HEK293 (cell line): ENCODE measurements around the gene GLO1.

Experiments
- CTCF ChIA-PET: fragments of 350-600 bp; formaldehyde crosslinking; extraction: SDS; loops from one replicate; lab custom pipeline; 2021; ENCODE audit warnings: antibody characterized with exemption; lab: Yijun Ruan, JAX
- POLR2A ChIA-PET: fragments of 300-600 bp; formaldehyde crosslinking; extraction: SDS; loops from one replicate; lab custom pipeline; 2020; ENCODE audit warnings: antibody characterized with exemption, inconsistent platforms; lab: Yijun Ruan, JAX
- H3K27ac ChIP-seq: fragments of 200-500 bp; sonication (Bioruptor generic); 2 replicates; pipeline ENCODE4 v1.5.1; 2014; ENCODE audit warnings: low read depth, low read length, control low read depth, inconsistent platforms; ENCODE audit errors: extremely low read depth
- H3K36me3 ChIP-seq, 2 experiments: fragments of 200-500 bp in 1 of 2; sonication (Bioruptor generic) in 1 of 2; 1 replicate in 1 of 2; 2 replicates in 1 of 2; pipeline ENCODE4 v1.5.1; 2014 to 2017; ENCODE audit warnings: inconsistent platforms in 2 of 2, low read length in 2 of 2; ENCODE audit not compliant: control insufficient read depth in 2 of 2, insufficient read depth in 1 of 2
- H3K4me1 ChIP-seq: fragments of 200-500 bp; sonication (Bioruptor generic); 2 replicates; pipeline ENCODE4 v1.5.1; 2014; ENCODE audit warnings: mild to moderate bottlenecking, low read length, inconsistent platforms; ENCODE audit not compliant: control insufficient read depth, insufficient read depth
- H3K4me3 ChIP-seq: 2 replicates; pipeline ENCODE4 v1.5.1; 2011; ENCODE audit warnings: low read depth, mild to moderate bottlenecking, control low read depth, low read length, moderate library complexity
- H3K9me3 ChIP-seq: fragments of 200-500 bp; sonication (Bioruptor generic); 2 replicates; pipeline ENCODE4 v1.5.1; 2014; ENCODE audit warnings: low read depth, low read length, inconsistent platforms; ENCODE audit not compliant: control insufficient read depth, insufficient read depth
- BCL11B ChIP-seq: fragments of 450-650 bp; formaldehyde crosslinking; IDR thresholded peaks from 2 replicates; pipeline ENCODE4 v1.5.1; 2016; ENCODE audit warnings: low read depth, missing biosample characterization, missing genetic modification characterization
- MEIS1 ChIP-seq: sonication (generic); formaldehyde crosslinking; IDR thresholded peaks from 2 replicates; pipeline ENCODE4 v1.8.1; 2022; ENCODE audit warnings: missing genetic modification reagents, mild to moderate bottlenecking, borderline replicate concordance
- SCRT2 ChIP-seq: fragments of 450-650 bp; formaldehyde crosslinking; IDR thresholded peaks from 2 replicates; pipeline ENCODE4 v1.5.1; 2016; ENCODE audit warnings: missing biosample characterization, missing genetic modification characterization
- ZEB2 ChIP-seq: fragments of 450-650 bp; formaldehyde crosslinking; IDR thresholded peaks from 2 replicates; pipeline ENCODE4 v1.5.1; 2016; ENCODE audit warnings: missing biosample characterization, missing genetic modification characterization
- ZNF10 ChIP-seq: fragments of 450-650 bp; formaldehyde crosslinking; IDR thresholded peaks from 2 replicates; pipeline ENCODE4 v1.5.1; 2017; ENCODE audit warnings: missing biosample characterization, missing genetic modification characterization
- ZNF114 ChIP-seq: fragments of 450-650 bp; formaldehyde crosslinking; IDR thresholded peaks from 2 replicates; pipeline ENCODE4 v1.5.0; 2017; ENCODE audit warnings: missing biosample characterization, missing genetic modification characterization
- ZNF132 ChIP-seq: fragments of 450-650 bp; formaldehyde crosslinking; IDR thresholded peaks from 2 replicates; pipeline ENCODE4 v1.5.1; 2017; ENCODE audit warnings: missing biosample characterization, missing genetic modification characterization, borderline replicate concordance
- ZNF19 ChIP-seq: fragments of 450-650 bp; formaldehyde crosslinking; IDR thresholded peaks from 2 replicates; pipeline ENCODE4; 2016; ENCODE audit warnings: missing biosample characterization, missing genetic modification characterization, low read depth
- ZNF248 ChIP-seq: fragments of 450-650 bp; formaldehyde crosslinking; IDR thresholded peaks from 2 replicates; pipeline ENCODE4 v1.5.1; 2017; ENCODE audit warnings: missing biosample characterization, missing genetic modification characterization
- ZNF274 ChIP-seq, 2 experiments: fragments of 200-500 bp in 1 of 2; fragments of 450-650 bp in 1 of 2; sonication (Bioruptor generic) in 1 of 2; formaldehyde crosslinking in 1 of 2; IDR thresholded peaks; 2 replicates each; pipeline versions ENCODE4 v1.5.1 to v1.6.1; 2014 to 2016; ENCODE audit warnings: borderline replicate concordance in 1 of 2, inconsistent platforms in 1 of 2, low read length in 1 of 2, missing biosample characterization in 1 of 2, missing genetic modification characterization in 1 of 2
- ZNF292 ChIP-seq: fragments of 450-650 bp; formaldehyde crosslinking; IDR thresholded peaks from 2 replicates; pipeline ENCODE4 v1.5.1; 2016; ENCODE audit warnings: low read depth, missing biosample characterization, missing genetic modification characterization, borderline replicate concordance
- ZNF404 ChIP-seq: fragments of 450-650 bp; formaldehyde crosslinking; IDR thresholded peaks from 2 replicates; pipeline ENCODE4 v1.5.1; 2017; ENCODE audit warnings: missing biosample characterization, missing genetic modification characterization
- ZNF555 ChIP-seq: fragments of 450-650 bp; formaldehyde crosslinking; conservative IDR thresholded peaks from 2 replicates; pipeline ENCODE4 v1.5.1; 2017; ENCODE audit warnings: missing biosample characterization, mild to moderate bottlenecking, missing genetic modification characterization, inconsistent platforms
- ZNF560 ChIP-seq: fragments of 450-650 bp; formaldehyde crosslinking; IDR thresholded peaks from 2 replicates; pipeline ENCODE4 v1.5.1; 2017; ENCODE audit warnings: missing biosample characterization, missing genetic modification characterization, borderline replicate concordance
- ZNF571 ChIP-seq: fragments of 450-650 bp; formaldehyde crosslinking; IDR thresholded peaks from 2 replicates; pipeline ENCODE4 v1.5.0; 2017; ENCODE audit warnings: missing biosample characterization, missing genetic modification characterization
- ZNF645 ChIP-seq: fragments of 450-650 bp; formaldehyde crosslinking; IDR thresholded peaks from 2 replicates; pipeline ENCODE4; 2016; ENCODE audit warnings: missing biosample characterization, missing genetic modification characterization
- ZNF660 ChIP-seq: fragments of 450-650 bp; IDR thresholded peaks from 2 replicates; pipeline ENCODE4 v1.5.1; 2018; ENCODE audit warnings: missing biosample characterization, mild to moderate bottlenecking, missing genetic modification characterization
- ZNF664 ChIP-seq: fragments of 450-650 bp; formaldehyde crosslinking; IDR thresholded peaks from 2 replicates; pipeline ENCODE4 v1.5.1; 2016; ENCODE audit warnings: missing biosample characterization, missing genetic modification characterization
- ZNF785 ChIP-seq: fragments of 450-650 bp; formaldehyde crosslinking; IDR thresholded peaks from 2 replicates; pipeline ENCODE4 v1.5.1; 2016; ENCODE audit warnings: missing biosample characterization, missing genetic modification characterization
- TF ChIP-seq, protein P1 (sequence below): fragments of 450-650 bp; formaldehyde crosslinking; IDR thresholded peaks from 2 replicates; pipeline ENCODE4 v1.5.1; 2016; ENCODE audit warnings: missing biosample characterization, missing genetic modification characterization
- TF ChIP-seq, protein P2 (sequence below): fragments of 450-650 bp; formaldehyde crosslinking; IDR thresholded peaks from 2 replicates; pipeline ENCODE4 v1.5.1; 2016; ENCODE audit warnings: missing biosample characterization, missing genetic modification characterization
- TF ChIP-seq, protein P3 (sequence below): fragments of 450-650 bp; formaldehyde crosslinking; IDR thresholded peaks from 2 replicates; pipeline ENCODE4 v1.5.1; 2016; ENCODE audit warnings: missing biosample characterization, missing genetic modification characterization
- TF ChIP-seq, protein P4 (sequence below): fragments of 450-650 bp; formaldehyde crosslinking; IDR thresholded peaks from 2 replicates; pipeline ENCODE4 v1.5.0; 2017; ENCODE audit warnings: missing biosample characterization, missing genetic modification characterization, borderline replicate concordance
- TF ChIP-seq, protein P5 (sequence below): IDR thresholded peaks from 2 replicates; pipeline ENCODE4 v1.6.1; 2011; ENCODE audit warnings: mild to moderate bottlenecking, low read depth, low read length, borderline replicate concordance
- TF ChIP-seq, protein P6 (sequence below): fragments of 450-650 bp; formaldehyde crosslinking; IDR thresholded peaks from 2 replicates; pipeline ENCODE4 v1.5.1; 2016; ENCODE audit warnings: missing biosample characterization, missing genetic modification characterization, borderline replicate concordance

GLO1 gene

GRCh38 chr6:38640216-38640909 lies 62.6 kb downstream of the GLO1 start:
- ChIA-PET POLR2A (interaction anchor here (0.5 kb wide), 1 partner anchor 131 kb away, joined by 3 read pairs; no protein-coding TSS in a partner anchor), CTCF (interaction anchor here (0.5 kb wide), 1 partner anchor 49 kb away, joined by 3 read pairs; no protein-coding TSS in a partner anchor)
- Histone ChIP-seq H3K4me3 (peak overlapping the region; percentile 96), H3K4me1 (0 out of 2 replicates have a peak, but pooled peaks cover 5% of the 10 kb centered on the region), H3K36me3 (no peaks in the 10 kb centered on the region), H3K27ac (peak overlapping the region; percentile 77), H3K9me3 (no peaks in the 10 kb centered on the region)
- TF ChIP-seq SCRT2 (peak; percentile 68), ZNF555 (no peak), ZNF660 (tag by site-specific recombination) (no peak), ZNF404 (tag by site-specific recombination) (no peak), ZNF645 (tag by site-specific recombination) (no peak), ZNF571 (tag by site-specific recombination) (no peak), ZNF10 (tag by site-specific recombination) (no peak), ZNF19 (tag by site-specific recombination) (no peak), ZNF560 (tag by site-specific recombination) (no peak), ZNF785 (tag by site-specific recombination) (no peak), ZNF132 (no peak), ZNF114 (tag by site-specific recombination) (no peak), ZNF274 (IDR thresholded peaks at IDR 0.05; ENCODE audit: low read length) (no peak), ZNF274 (tag by site-specific recombination; IDR thresholded peaks at IDR 0.05; ENCODE audit: borderline replicate concordance) (no peak), ZEB2 (peak; percentile 60), BCL11B (tag by site-specific recombination) (peak; percentile 69; the same call in 1 of the 2 replicates), MEIS1 (CRISPR knock-in tag) (no peak), ZNF664 (tag by site-specific recombination) (no peak), ZNF248 (tag by site-specific recombination) (no peak), ZNF292 (tag by site-specific recombination) (no peak)
- TF ChIP-seq, protein P1, sequence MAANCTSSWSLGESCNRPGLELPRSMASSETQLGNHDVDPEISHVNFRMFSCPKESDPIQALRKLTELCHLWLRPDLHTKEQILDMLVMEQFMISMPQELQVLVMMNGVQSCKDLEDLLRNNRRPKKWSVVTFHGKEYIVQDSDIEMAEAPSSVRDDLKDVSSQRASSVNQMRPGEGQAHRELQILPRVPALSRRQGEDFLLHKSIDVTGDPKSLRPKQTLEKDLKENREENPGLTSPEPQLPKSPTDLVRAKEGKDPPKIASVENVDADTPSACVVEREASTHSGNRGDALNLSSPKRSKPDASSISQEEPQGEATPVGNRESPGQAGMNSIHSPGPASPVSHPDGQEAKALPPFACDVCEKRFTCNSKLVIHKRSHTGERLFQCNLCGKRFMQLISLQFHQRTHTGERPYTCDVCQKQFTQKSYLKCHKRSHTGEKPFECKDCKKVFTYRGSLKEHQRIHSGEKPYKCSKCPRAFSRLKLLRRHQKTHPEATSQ: no peak
- TF ChIP-seq, protein P2, sequence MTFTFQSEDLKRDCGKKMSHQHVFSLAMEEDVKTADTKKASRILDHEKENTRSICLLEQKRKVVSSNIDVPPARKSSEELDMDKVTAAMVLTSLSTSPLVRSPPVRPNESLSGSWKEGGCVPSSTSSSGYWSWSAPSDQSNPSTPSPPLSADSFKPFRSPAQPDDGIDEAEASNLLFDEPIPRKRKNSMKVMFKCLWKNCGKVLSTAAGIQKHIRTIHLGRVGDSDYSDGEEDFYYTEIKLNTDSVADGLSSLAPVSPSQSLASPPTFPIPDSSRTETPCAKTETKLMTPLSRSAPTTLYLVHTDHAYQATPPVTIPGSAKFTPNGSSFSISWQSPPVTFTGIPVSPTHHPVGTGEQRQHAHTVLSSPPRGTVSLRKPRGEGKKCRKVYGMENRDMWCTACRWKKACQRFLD: no peak
- TF ChIP-seq, protein P3, sequence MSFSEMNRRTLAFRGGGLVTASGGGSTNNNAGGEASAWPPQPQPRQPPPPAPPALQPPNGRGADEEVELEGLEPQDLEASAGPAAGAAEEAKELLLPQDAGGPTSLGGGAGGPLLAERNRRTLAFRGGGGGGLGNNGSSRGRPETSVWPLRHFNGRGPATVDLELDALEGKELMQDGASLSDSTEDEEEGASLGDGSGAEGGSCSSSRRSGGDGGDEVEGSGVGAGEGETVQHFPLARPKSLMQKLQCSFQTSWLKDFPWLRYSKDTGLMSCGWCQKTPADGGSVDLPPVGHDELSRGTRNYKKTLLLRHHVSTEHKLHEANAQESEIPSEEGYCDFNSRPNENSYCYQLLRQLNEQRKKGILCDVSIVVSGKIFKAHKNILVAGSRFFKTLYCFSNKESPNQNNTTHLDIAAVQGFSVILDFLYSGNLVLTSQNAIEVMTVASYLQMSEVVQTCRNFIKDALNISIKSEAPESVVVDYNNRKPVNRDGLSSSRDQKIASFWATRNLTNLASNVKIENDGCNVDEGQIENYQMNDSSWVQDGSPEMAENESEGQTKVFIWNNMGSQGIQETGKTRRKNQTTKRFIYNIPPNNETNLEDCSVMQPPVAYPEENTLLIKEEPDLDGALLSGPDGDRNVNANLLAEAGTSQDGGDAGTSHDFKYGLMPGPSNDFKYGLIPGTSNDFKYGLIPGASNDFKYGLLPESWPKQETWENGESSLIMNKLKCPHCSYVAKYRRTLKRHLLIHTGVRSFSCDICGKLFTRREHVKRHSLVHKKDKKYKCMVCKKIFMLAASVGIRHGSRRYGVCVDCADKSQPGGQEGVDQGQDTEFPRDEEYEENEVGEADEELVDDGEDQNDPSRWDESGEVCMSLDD (tag by site-specific recombination): no peak
- TF ChIP-seq, protein P4, sequence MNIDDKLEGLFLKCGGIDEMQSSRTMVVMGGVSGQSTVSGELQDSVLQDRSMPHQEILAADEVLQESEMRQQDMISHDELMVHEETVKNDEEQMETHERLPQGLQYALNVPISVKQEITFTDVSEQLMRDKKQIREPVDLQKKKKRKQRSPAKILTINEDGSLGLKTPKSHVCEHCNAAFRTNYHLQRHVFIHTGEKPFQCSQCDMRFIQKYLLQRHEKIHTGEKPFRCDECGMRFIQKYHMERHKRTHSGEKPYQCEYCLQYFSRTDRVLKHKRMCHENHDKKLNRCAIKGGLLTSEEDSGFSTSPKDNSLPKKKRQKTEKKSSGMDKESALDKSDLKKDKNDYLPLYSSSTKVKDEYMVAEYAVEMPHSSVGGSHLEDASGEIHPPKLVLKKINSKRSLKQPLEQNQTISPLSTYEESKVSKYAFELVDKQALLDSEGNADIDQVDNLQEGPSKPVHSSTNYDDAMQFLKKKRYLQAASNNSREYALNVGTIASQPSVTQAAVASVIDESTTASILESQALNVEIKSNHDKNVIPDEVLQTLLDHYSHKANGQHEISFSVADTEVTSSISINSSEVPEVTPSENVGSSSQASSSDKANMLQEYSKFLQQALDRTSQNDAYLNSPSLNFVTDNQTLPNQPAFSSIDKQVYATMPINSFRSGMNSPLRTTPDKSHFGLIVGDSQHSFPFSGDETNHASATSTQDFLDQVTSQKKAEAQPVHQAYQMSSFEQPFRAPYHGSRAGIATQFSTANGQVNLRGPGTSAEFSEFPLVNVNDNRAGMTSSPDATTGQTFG (tag by site-specific recombination): no peak
- TF ChIP-seq, protein P5, sequence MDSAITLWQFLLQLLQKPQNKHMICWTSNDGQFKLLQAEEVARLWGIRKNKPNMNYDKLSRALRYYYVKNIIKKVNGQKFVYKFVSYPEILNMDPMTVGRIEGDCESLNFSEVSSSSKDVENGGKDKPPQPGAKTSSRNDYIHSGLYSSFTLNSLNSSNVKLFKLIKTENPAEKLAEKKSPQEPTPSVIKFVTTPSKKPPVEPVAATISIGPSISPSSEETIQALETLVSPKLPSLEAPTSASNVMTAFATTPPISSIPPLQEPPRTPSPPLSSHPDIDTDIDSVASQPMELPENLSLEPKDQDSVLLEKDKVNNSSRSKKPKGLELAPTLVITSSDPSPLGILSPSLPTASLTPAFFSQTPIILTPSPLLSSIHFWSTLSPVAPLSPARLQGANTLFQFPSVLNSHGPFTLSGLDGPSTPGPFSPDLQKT: no peak
- TF ChIP-seq, protein P6, sequence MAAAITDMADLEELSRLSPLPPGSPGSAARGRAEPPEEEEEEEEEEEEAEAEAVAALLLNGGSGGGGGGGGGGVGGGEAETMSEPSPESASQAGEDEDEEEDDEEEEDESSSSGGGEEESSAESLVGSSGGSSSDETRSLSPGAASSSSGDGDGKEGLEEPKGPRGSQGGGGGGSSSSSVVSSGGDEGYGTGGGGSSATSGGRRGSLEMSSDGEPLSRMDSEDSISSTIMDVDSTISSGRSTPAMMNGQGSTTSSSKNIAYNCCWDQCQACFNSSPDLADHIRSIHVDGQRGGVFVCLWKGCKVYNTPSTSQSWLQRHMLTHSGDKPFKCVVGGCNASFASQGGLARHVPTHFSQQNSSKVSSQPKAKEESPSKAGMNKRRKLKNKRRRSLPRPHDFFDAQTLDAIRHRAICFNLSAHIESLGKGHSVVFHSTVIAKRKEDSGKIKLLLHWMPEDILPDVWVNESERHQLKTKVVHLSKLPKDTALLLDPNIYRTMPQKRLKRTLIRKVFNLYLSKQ: no peak
